T-cell (primary cell): Measurements from ENCODE around the gene CCDC82. TPM values are rescaled to one million over a fixed set of nuclear protein-coding genes. Genes with fewer than 3 reads are reported as not detected.
A peak's percentile ranks its signal among the peaks of the same experiment; 100 is the strongest.

Source experiments
- ATAC-seq, 4 experiments: fragments of 200-7000 bp in 3 of 4; fragments of 150-1000 bp in 1 of 4; cut with Tn5 transposase; replicated peaks in 1 of 4; 1 replicate in 3 of 4; 2 replicates in 1 of 4; pipeline ENCODE4 v1.10.0; 2021; ENCODE audit warnings: moderate library complexity in 3 of 4, mild to moderate bottlenecking in 2 of 4, moderate number of reproducible peaks in 1 of 4
- CTCF ChIA-PET, 2 donors: fragments of 300-600 bp; sonication (Branson Sonifier 250); formaldehyde crosslinking; loops; one replicate each; lab custom pipeline; 2022; ENCODE audit warnings: antibody characterized with exemption in 2 of 2; lab: Charles Lee
- POLR2A ChIA-PET, 2 donors: fragments of 300-600 bp; sonication (Branson Sonifier 250); formaldehyde crosslinking; loops; one replicate each; lab custom pipeline; 2022; ENCODE audit warnings: antibody characterized with exemption in 2 of 2; lab: Charles Lee
- DNase-seq, 35 experiments: peaks; one replicate each; pipeline versions ENCODE4 v3.0.0 to v3.0.0-alpha.2; 2013 to 2023
- H3K27ac ChIP-seq: one replicate; pipeline ENCODE4 v1.5.1; 2013; ENCODE audit warnings: low read length
- H3K27me3 ChIP-seq, 2 experiments: replicated peaks in 1 of 2; 1 replicate in 1 of 2; 2 replicates in 1 of 2; pipeline versions ENCODE4 v1.6.1 to v1.7.0; 2013; ENCODE audit warnings: low read length in 1 of 2, mixed read lengths in 1 of 2; ENCODE audit not compliant: control insufficient read depth in 2 of 2, insufficient read depth in 2 of 2; ENCODE audit errors: extremely low read depth in 1 of 2
- H3K36me3 ChIP-seq, 2 donors: 1 replicate in 1 of 2; 2 replicates in 1 of 2; pipeline versions ENCODE4 v1.6.1 to v1.7.0; 2013; ENCODE audit warnings: low read length in 1 of 2; ENCODE audit not compliant: control insufficient read depth in 2 of 2, insufficient read depth in 1 of 2; ENCODE audit errors: extremely low read depth in 1 of 2
- H3K4me1 ChIP-seq, 2 experiments: 1 replicate in 1 of 2; 2 replicates in 1 of 2; pipeline versions ENCODE4 v1.6.1 to v1.7.0; 2013; ENCODE audit warnings: low read length in 2 of 2, mixed read lengths in 1 of 2; ENCODE audit not compliant: insufficient read depth in 2 of 2, control insufficient read depth in 1 of 2; ENCODE audit errors: extremely low read depth in 1 of 2
- H3K4me3 ChIP-seq, 2 donors: 1 replicate in 1 of 2; 2 replicates in 1 of 2; pipeline versions ENCODE4 v1.5.1 to v1.7.0; 2013; ENCODE audit warnings: mild to moderate bottlenecking in 2 of 2, low read length in 1 of 2, moderate library complexity in 1 of 2; ENCODE audit not compliant: control insufficient read depth in 1 of 2; ENCODE audit errors: extremely low read depth in 1 of 2
- H3K9me3 ChIP-seq: 2 replicates; pipeline ENCODE4 v1.7.0; 2013
- H3K27ac Mint-ChIP-seq, 2 donors: one replicate each; pipeline ENCODE4 v1.8.0; 2020 to 2021; ENCODE audit warnings: mild to moderate bottlenecking in 2 of 2, mixed read lengths in 2 of 2
- H3K27me3 Mint-ChIP-seq, 2 donors: one replicate each; pipeline ENCODE4 v1.8.0; 2021 to 2022; ENCODE audit warnings: mixed read lengths in 2 of 2
- H3K36me3 Mint-ChIP-seq: one replicate; pipeline ENCODE4 v1.8.0; 2021; ENCODE audit warnings: mixed read lengths
- H3K4me1 Mint-ChIP-seq, 3 donors: one replicate each; pipeline ENCODE4 v1.8.0; 2020 to 2022; ENCODE audit warnings: mixed read lengths in 3 of 3, mild to moderate bottlenecking in 1 of 3
- H3K4me3 Mint-ChIP-seq, 3 donors: one replicate each; pipeline ENCODE4 v1.8.0; 2020 to 2022; ENCODE audit warnings: mild to moderate bottlenecking in 3 of 3, mixed read lengths in 3 of 3, moderate library complexity in 3 of 3
- H3K9me3 Mint-ChIP-seq, 3 donors: one replicate each; pipeline ENCODE4 v1.8.0; 2020 to 2022; ENCODE audit warnings: mixed read lengths in 3 of 3
- WGBS: methylation state at CpG from one replicate; pipeline ENCODE4 v1.1.5; 2013; ENCODE audit warnings: missing lambda C conversion rate; ENCODE audit not compliant: insufficient coverage; 5-methylcytosine and 5-hydroxymethylcytosine counted together
- total RNA-seq, 35 experiments: library from RNA in 6 of 35; stranded (reverse) in 6 of 35; fragments of 120-200 nt in 1 of 35; gene quantifications; one replicate each; pipeline versions ENCODE4 v1.2.1 to v1.2.4 and lab custom pipeline; 2013 to 2026

Gene CCDC82
- total RNA-seq, 5 donors from 2014 or later (not counting 1 experiment from before 2014, with no cell fraction given), result 28.9 to 37.1 (median 33.5) TPM

DNA sequence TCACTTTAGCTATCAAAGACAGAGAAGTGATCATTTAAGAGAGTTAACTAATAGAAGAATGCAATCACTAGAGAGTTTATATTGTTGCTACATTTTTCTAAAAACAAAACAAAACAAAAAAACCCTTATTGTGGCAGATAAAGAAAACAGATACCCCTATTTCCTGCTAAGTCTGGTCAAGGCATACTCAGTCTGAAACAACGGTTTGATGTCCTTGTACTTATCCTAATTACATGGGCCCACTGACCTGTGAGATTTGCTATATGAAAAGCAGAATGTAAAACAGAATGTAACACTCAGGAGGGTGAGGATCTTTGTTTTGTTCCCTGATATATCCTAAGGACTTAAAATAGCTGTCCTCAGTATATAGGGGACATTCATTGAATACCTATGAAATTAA, 71.3 kb downstream of the CCDC82 start:
- Histone ChIP-seq H3K27ac (no peak overlapping the region), H3K4me1 (peaks cover 21 to 33% of the 10 kb centered on the region in 2 experiments), H3K36me3 (no peaks in the 10 kb centered on the region), H3K4me3 (no peak overlapping the region), H3K9me3 (no peaks in the 10 kb centered on the region), H3K27me3 (no peaks in the 10 kb centered on the region)
- H3K9me3 Mint-ChIP-seq, result no peaks in the 10 kb centered on the region
- ChIA-PET CTCF (interaction anchor here in 1 of 2 donors (0.5 to 2.5 kb wide), 2 partner anchors 24 to 312 kb away, joined by 3 to 18 read pairs; partner anchors contain the start of gene MAML2), POLR2A (interaction anchor here in 1 of 2 donors (0.6 kb wide), 1 partner anchor 69 kb away, joined by 3 read pairs; no protein-coding TSS in a partner anchor)
- DNase-seq (no peak), ATAC-seq (peak in 1 of 4 experiments; percentile 25)
- peak overlapping the region; percentile 75 to 86 for H3K27ac Mint-ChIP-seq
- H3K36me3 Mint-ChIP-seq, result peaks cover 58% of the 10 kb centered on the region
- WGBS, result no CpG with 5 or more reads among the region's 1 CpG
- peaks cover 96 to 100% (median 98%) of the 10 kb centered on the region in 3 donors for H3K4me1 Mint-ChIP-seq
- peak overlapping the region in 2 of 3 donors; percentile 14 to 16 for H3K4me3 Mint-ChIP-seq
- H3K27me3 Mint-ChIP-seq, result no peaks in the 10 kb centered on the region

DNA sequence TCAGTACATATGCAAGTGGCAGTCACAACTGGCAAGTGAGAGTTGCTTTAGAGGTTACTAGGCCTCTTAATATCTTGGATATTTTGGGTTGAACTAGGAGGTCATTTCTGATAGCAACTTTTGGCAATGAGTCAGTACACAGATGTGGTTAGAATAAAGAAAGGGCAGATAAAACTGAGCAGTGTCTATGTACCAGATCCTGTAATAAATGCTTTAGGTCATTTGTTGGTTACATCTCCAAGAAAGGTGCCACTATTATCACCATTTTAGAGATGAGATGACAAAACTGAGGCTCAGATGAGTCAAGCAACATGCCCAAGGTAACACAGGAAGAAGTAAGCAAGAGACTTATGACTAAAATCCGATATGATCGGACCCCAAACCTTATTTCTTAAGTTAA, 71.7 kb downstream of the CCDC82 start:
- ATAC-seq (peak in 1 of 4 experiments; percentile 18), DNase-seq (no peak)
- no peak overlapping the region for H3K4me3 ChIP-seq
- H3K27ac ChIP-seq, result no peak overlapping the region
- peaks cover 54% of the 10 kb centered on the region for H3K36me3 Mint-ChIP-seq
- H3K9me3 ChIP-seq, result no peaks in the 10 kb centered on the region
- H3K27me3 ChIP-seq, result no peaks in the 10 kb centered on the region
- peak overlapping the region in 1 of 3 donors; percentile 16 for H3K4me3 Mint-ChIP-seq
- no peaks in the 10 kb centered on the region for H3K27me3 Mint-ChIP-seq
- no peaks in the 10 kb centered on the region for H3K36me3 ChIP-seq
- CTCF ChIA-PET, result interaction anchor here in 1 of 2 donors (0.5 to 2.5 kb wide), 2 partner anchors 24 to 311 kb away, joined by 3 to 18 read pairs; partner anchors contain the start of gene MAML2
- H3K9me3 Mint-ChIP-seq, result no peaks in the 10 kb centered on the region
- POLR2A ChIA-PET, result interaction anchor here in 1 of 2 donors (0.6 kb wide), 1 partner anchor 213 kb away, joined by 6 read pairs; no protein-coding TSS in a partner anchor
- peaks cover 21 to 33% of the 10 kb centered on the region in 2 experiments for H3K4me1 ChIP-seq
- H3K27ac Mint-ChIP-seq, result peak overlapping the region; percentile 75 to 86
- peaks cover 97 to 100% (median 98%) of the 10 kb centered on the region in 3 donors for H3K4me1 Mint-ChIP-seq
- no CpG with 5 or more reads among the region's 2 CpGs for WGBS

DNA sequence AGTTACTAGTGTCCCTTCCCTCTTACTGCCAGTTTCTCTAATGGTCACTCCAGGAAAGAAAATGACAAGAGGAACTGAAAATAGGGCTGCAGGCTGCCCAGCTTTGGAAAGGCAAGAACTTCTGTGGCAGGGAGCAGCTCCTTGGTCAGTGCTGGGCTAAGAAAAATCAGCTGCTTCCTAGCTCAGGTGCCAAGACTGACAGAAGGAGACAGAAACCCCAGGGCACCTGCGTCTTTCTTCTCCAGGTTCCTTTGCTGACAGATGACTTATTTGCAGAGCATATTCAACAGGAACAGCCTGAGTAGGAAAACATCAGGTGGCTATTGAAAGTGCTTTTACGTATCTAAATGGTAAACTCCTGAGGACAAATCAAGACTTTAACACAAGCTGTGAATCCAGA, 72.1 kb downstream of the CCDC82 start:
- H3K4me1 ChIP-seq, result peaks cover 21 to 33% of the 10 kb centered on the region in 2 experiments

GRCh38 chr11:96316869-96317268, 72.8 kb downstream of the CCDC82 start:
- Mint-ChIP-seq H3K27me3 (no peaks in the 10 kb centered on the region), H3K4me3 (peak overlapping the region in 1 of 3 donors; percentile 46), H3K9me3 (no peaks in the 10 kb centered on the region), H3K4me1 (peaks cover 92 to 97% (median 96%) of the 10 kb centered on the region in 3 donors), H3K27ac (peak overlapping the region; percentile 75 to 86), H3K36me3 (peaks cover 50% of the 10 kb centered on the region)
- Histone ChIP-seq H3K27me3 (no peaks in the 10 kb centered on the region), H3K4me3 (no peak overlapping the region), H3K9me3 (no peaks in the 10 kb centered on the region), H3K36me3 (no peaks in the 10 kb centered on the region), H3K4me1 (peaks cover 21 to 33% of the 10 kb centered on the region in 2 experiments), H3K27ac (no peak overlapping the region)
- DNase-seq (no peak), ATAC-seq (no peak)
- WGBS, result no CpG with 5 or more reads among the region's 3 CpGs
- ChIA-PET POLR2A (interaction anchor here in 1 of 2 donors (1.0 kb wide), 1 partner anchor 262 kb away, joined by 3 read pairs; no protein-coding TSS in a partner anchor), CTCF (interaction anchor here in 1 of 2 donors (2.5 kb wide), 1 partner anchor 25 kb away, joined by 18 read pairs; the partner anchor contains the start of gene MAML2)

More for the DNA sequence above, 72.1 kb downstream of the CCDC82 start:
- H3K9me3 Mint-ChIP-seq, result no peaks in the 10 kb centered on the region
- no CpG with 5 or more reads among the region's 2 CpGs for WGBS
- no peaks in the 10 kb centered on the region for H3K36me3 ChIP-seq
- H3K4me3 ChIP-seq, result no peak overlapping the region
- H3K27ac ChIP-seq, result no peak overlapping the region
- ATAC-seq (no peak), DNase-seq (no peak)
- POLR2A ChIA-PET, result interaction anchor here in 1 of 2 donors (0.6 to 1.0 kb wide), 2 partner anchors 212 to 263 kb away, joined by 3 to 6 read pairs; no protein-coding TSS in a partner anchor
- H3K27me3 ChIP-seq, result no peaks in the 10 kb centered on the region
- H3K36me3 Mint-ChIP-seq, result peaks cover 50% of the 10 kb centered on the region
- H3K9me3 ChIP-seq, result no peaks in the 10 kb centered on the region
- peak overlapping the region; percentile 75 to 86 for H3K27ac Mint-ChIP-seq
- H3K4me1 Mint-ChIP-seq, result peaks cover 97 to 99% (median 98%) of the 10 kb centered on the region in 3 donors
- CTCF ChIA-PET, result interaction anchor here in 1 of 2 donors (0.5 to 2.5 kb wide), 2 partner anchors 25 to 311 kb away, joined by 3 to 18 read pairs; partner anchors contain the start of gene MAML2
- H3K4me3 Mint-ChIP-seq, result peak overlapping the region in 1 of 3 donors; percentile 16
- H3K27me3 Mint-ChIP-seq, result no peaks in the 10 kb centered on the region

- peak overlapping the region; percentile 75 to 86 for H3K27ac Mint-ChIP-seq
- ATAC-seq (no peak), DNase-seq (no peak)
- Histone ChIP-seq H3K4me3 (no peak overlapping the region), H3K9me3 (no peaks in the 10 kb centered on the region), H3K27ac (no peak overlapping the region), H3K4me1 (peaks cover 21 to 29% of the 10 kb centered on the region in 2 experiments), H3K36me3 (peaks cover 0 to 3% of the 10 kb centered on the region in 2 donors), H3K27me3 (no peaks in the 10 kb centered on the region)
- peaks cover 46% of the 10 kb centered on the region for H3K36me3 Mint-ChIP-seq
- H3K9me3 Mint-ChIP-seq, result no peaks in the 10 kb centered on the region
- POLR2A ChIA-PET, result no interaction called here
- peaks cover 92 to 97% (median 96%) of the 10 kb centered on the region in 3 donors for H3K4me1 Mint-ChIP-seq
- peak overlapping the region in 1 of 3 donors; percentile 46 for H3K4me3 Mint-ChIP-seq
- CTCF ChIA-PET, result interaction anchor here in 1 of 2 donors (1.2 kb wide), 1 partner anchor 27 kb away, joined by 6 read pairs; the partner anchor contains the start of gene MAML2
- WGBS, result 20% methylated on average over 1 of the region's 1 CpG
- no peaks in the 10 kb centered on the region for H3K27me3 Mint-ChIP-seq
Observed at GRCh38 chr11:96315476-96315875, 74.2 kb downstream of the CCDC82 start.

GRCh38 chr11:96314326-96315020, 75.2 kb downstream of the CCDC82 start:
- H3K27me3 Mint-ChIP-seq, result no peaks in the 10 kb centered on the region
- POLR2A ChIA-PET, result no interaction called here
- peaks cover 43% of the 10 kb centered on the region for H3K36me3 Mint-ChIP-seq
- no peaks in the 10 kb centered on the region for H3K27me3 ChIP-seq
- ATAC-seq (peak; percentile 31 to 75 (median 55)), DNase-seq (peak in 1 of 35 experiments; percentile 17)
- peak overlapping the region; percentile 3 for H3K27ac ChIP-seq
- H3K4me1 Mint-ChIP-seq, result peaks cover 89 to 93% (median 92%) of the 10 kb centered on the region in 3 donors
- peaks cover 21 to 29% of the 10 kb centered on the region in 2 experiments for H3K4me1 ChIP-seq
- H3K4me3 Mint-ChIP-seq, result peak overlapping the region; percentile 8 to 46 (median 11)
- 0% methylated on average over 1 of the region's 4 CpGs for WGBS
- H3K36me3 ChIP-seq, result peaks cover 0 to 3% of the 10 kb centered on the region in 2 donors
- CTCF ChIA-PET, result interaction anchor here in 1 of 2 donors (0.6 to 0.9 kb wide), 3 partner anchors 25 to 479 kb away, joined by 3 read pairs; no protein-coding TSS in a partner anchor
- H3K4me3 ChIP-seq, result no peak overlapping the region
- peak overlapping the region; percentile 88 for H3K27ac Mint-ChIP-seq
- no peaks in the 10 kb centered on the region for H3K9me3 ChIP-seq
- H3K9me3 Mint-ChIP-seq, result no peaks in the 10 kb centered on the region
